ENCODE results near the gene DALRD3.

The DALRD3 gene

GRCh38 chr3:49017971-49018706 is at the start of gene DALRD3:
TSS of gene DALRD3 (minus strand) at chr3:49018580. CDS start at chr3:49018564, 16 bp downstream.
- peak; percentile 73 for DNase-seq

- no peak for DNase-seq
Measured at GRCh38 chr3:49058011-49058410, 39.6 kb upstream of the DALRD3 start.

GRCh38 chr3:49057268-49057667 is 38.9 kb upstream of the DALRD3 start:
- no peak for DNase-seq

- DNase-seq: no peak
Measured at GRCh38 chr3:49054344-49054862, 36.0 kb upstream of the DALRD3 start.

GRCh38 chr3:49053543-49053942 is 35.2 kb upstream of the DALRD3 start:
- no peak for DNase-seq

- no peak for DNase-seq
Measured at GRCh38 chr3:49035281-49035680, 16.9 kb upstream of the DALRD3 start.

GRCh38 chr3:49034650-49035049 is 16.3 kb upstream of the DALRD3 start:
- no peak for DNase-seq

GRCh38 chr3:49032646-49033304 is 14.4 kb upstream of the DALRD3 start:
- DNase-seq: no peak

- DNase-seq: no peak
Measured at GRCh38 chr3:49030321-49030720, 11.9 kb upstream of the DALRD3 start.

- DNase-seq: no peak
Measured at GRCh38 chr3:49029563-49029884, 11.1 kb upstream of the DALRD3 start.

- peak; percentile 96 for DNase-seq
Measured at GRCh38 chr3:49028673-49029562, 10.5 kb upstream of the DALRD3 start, which contains the start of gene IMPDH2. TSS of gene IMPDH2 (minus strand) at chr3:49029398. CDS start at chr3:49029350, 48 bp downstream.

GRCh38 chr3:49028298-49028672 is 9.9 kb upstream of the DALRD3 start:
- DNase-seq: no peak

GRCh38 chr3:49027634-49028033 is 9.3 kb upstream of the DALRD3 start:
- DNase-seq: no peak

- no peak for DNase-seq
Measured at GRCh38 chr3:49026536-49026935, 8.2 kb upstream of the DALRD3 start.

GRCh38 chr3:49025793-49026520 is 7.6 kb upstream of the DALRD3 start:
- DNase-seq: no peak

GRCh38 chr3:49025005-49025792 is 6.8 kb upstream of the DALRD3 start:
- DNase-seq: no peak

GRCh38 chr3:49024449-49024848 is 6.1 kb upstream of the DALRD3 start:
- DNase-seq: no peak

GRCh38 chr3:49023775-49024174 is 5.4 kb upstream of the DALRD3 start:
- no peak for DNase-seq

- no peak for DNase-seq
Measured at GRCh38 chr3:49022688-49023171, 4.3 kb upstream of the DALRD3 start.

GRCh38 chr3:49021813-49022687 is 3.7 kb upstream of the DALRD3 start, which contains the start of gene NDUFAF3:
TSS of gene NDUFAF3 (plus strand) at chr3:49022121. CDS start at chr3:49022145, 24 bp downstream.
- peak; percentile 93 for DNase-seq

All from CD4-positive, alpha-beta T cell treated with Interleukin-17A for 1 hour (primary cell).